K562 (cell line): ENCODE measurements around the gene DNER. TPM values are rescaled to one million over a fixed set of nuclear protein-coding genes. Genes with fewer than 3 reads are reported as not detected.

ENCODE experiments used
- ATAC-seq: fragments of 200-7000 bp; cut with Tn5 transposase; 3 replicates; pipeline ENCODE4 v1.9.1; 2020; ENCODE audit warnings: moderate library complexity
- BruUV-seq: library from RNA; stranded (reverse); fragments of 400-500 nt; replicated peaks from 2 replicates; lab custom pipeline; 2021; lab: Mats Ljungman, UMichigan
- CTCF ChIA-PET: fragments of 300-600 bp; formaldehyde crosslinking; extraction: SDS; loops from one replicate; lab custom pipeline; 2021; ENCODE audit warnings: low intra/inter-chr PET ratio; lab: Yijun Ruan, JAX
- POLR2A ChIA-PET: fragments of 300-600, 350-650 bp; sonication (Branson Sonifier 250); formaldehyde crosslinking; extraction: SDS; loops from one replicate; lab custom pipeline; 2021; ENCODE audit warnings: antibody characterized with exemption, inconsistent platforms; lab: Yijun Ruan, JAX
- DNase-seq, 4 experiments: peaks; one replicate each; pipeline versions ENCODE4 v3.0.0 to v3.0.0-alpha.2; 2011 to 2018; ENCODE audit warnings: low spot score in 3 of 4, mixed read lengths in 3 of 4; ENCODE audit errors: extremely low read depth in 1 of 4
- FAIRE-seq: peaks from 2 replicates; lab custom pipeline; 2011; peaks lifted over from hg19 to GRCh38; lab: Jason Lieb, UNC
- H2AFZ ChIP-seq: 2 replicates; pipeline ENCODE4 v1.6.0; 2011; ENCODE audit warnings: low read depth, low read length, control low read depth, inconsistent platforms
- H3K27ac ChIP-seq: fragments of 200-600 bp; 3 replicates; pipeline ENCODE4 v1.8.0; 2011; ENCODE audit warnings: low read depth, mild to moderate bottlenecking, control low read depth, inconsistent platforms, low read length, moderate library complexity, mixed read lengths; ENCODE audit errors: extremely low read depth
- H3K27me3 ChIP-seq, 2 experiments: fragments of 300-600 bp in 1 of 2; 2 replicates in 1 of 2; 3 replicates in 1 of 2; pipeline versions ENCODE4 v1.6.0 to v1.8.0; 2011; ENCODE audit warnings: inconsistent platforms in 2 of 2, low read length in 2 of 2, mild to moderate bottlenecking in 1 of 2, mixed read lengths in 1 of 2, moderate library complexity in 1 of 2; ENCODE audit not compliant: control insufficient read depth in 2 of 2, insufficient read depth in 2 of 2
- H3K36me3 ChIP-seq: fragments of 300-600 bp; 3 replicates; pipeline ENCODE4 v1.8.0; 2011; ENCODE audit warnings: mild to moderate bottlenecking, low read length, inconsistent platforms; ENCODE audit not compliant: control insufficient read depth, insufficient read depth
- H3K4me1 ChIP-seq, 2 experiments: fragments of 200-600 bp in 1 of 2; replicated peaks in 1 of 2; 2 replicates in 1 of 2; 3 replicates in 1 of 2; pipeline versions ENCODE4 v1.5.1 to v1.8.0; 2011; ENCODE audit warnings: inconsistent platforms in 2 of 2, low read length in 2 of 2, mild to moderate bottlenecking in 1 of 2, mixed read lengths in 1 of 2, moderate library complexity in 1 of 2; ENCODE audit not compliant: control insufficient read depth in 2 of 2, insufficient read depth in 2 of 2
- H3K4me2 ChIP-seq: 2 replicates; pipeline ENCODE4 v1.6.1; 2011; ENCODE audit warnings: low read length, control low read depth, inconsistent platforms, mixed read lengths; ENCODE audit not compliant: insufficient read depth
- H3K4me3 ChIP-seq: fragments of 200-600 bp; sonication (generic), shearing (Covaris generic); 2 replicates; pipeline ENCODE4 v1.5.1; 2016; ENCODE audit warnings: control low read depth, inconsistent platforms
- H3K79me2 ChIP-seq: fragments of 200-600 bp; 3 replicates; pipeline ENCODE4 v1.8.0; 2011; ENCODE audit warnings: low read length, inconsistent platforms; ENCODE audit not compliant: control insufficient read depth, insufficient read depth
- H3K9ac ChIP-seq, 2 experiments: 2 replicates each; pipeline versions ENCODE4 v1.6.0 to v1.6.1; 2011; ENCODE audit warnings: low read depth in 2 of 2, low read length in 2 of 2, control low read depth in 1 of 2, inconsistent platforms in 1 of 2, mild to moderate bottlenecking in 1 of 2, mixed read lengths in 1 of 2; ENCODE audit not compliant: insufficient read depth in 1 of 2
- H3K9me1 ChIP-seq: one replicate; pipeline ENCODE4 v1.6.0; 2011; ENCODE audit warnings: inconsistent platforms, mild to moderate bottlenecking, low read length, moderate library complexity; ENCODE audit not compliant: control insufficient read depth, insufficient read depth
- H3K9me3 ChIP-seq: replicated peaks from 2 replicates; pipeline ENCODE4 v1.5.1; 2011; ENCODE audit warnings: low read depth, low read length, inconsistent platforms; ENCODE audit not compliant: control insufficient read depth, insufficient read depth
- H4K20me1 ChIP-seq: replicated peaks from 2 replicates; pipeline ENCODE4 v1.6.1; 2011; ENCODE audit warnings: low read length, inconsistent platforms, mixed read lengths; ENCODE audit not compliant: control insufficient read depth, insufficient read depth
- EHMT2 ChIP-seq: fragments of 450-650 bp; IDR thresholded peaks from 2 replicates; pipeline ENCODE4 v1.6.1; 2018; ENCODE audit warnings: antibody characterized with exemption
- GMEB1 ChIP-seq: fragments of 250-450 bp; sonication (Bioruptor Pico); IDR thresholded peaks from 2 replicates; pipeline ENCODE4 v1.4.0; 2020; ENCODE audit warnings: mild to moderate bottlenecking
- HMGN3 ChIP-seq: IDR thresholded peaks from 2 replicates; pipeline ENCODE4 v1.6.1; 2011; ENCODE audit warnings: borderline replicate concordance, low read depth, mild to moderate bottlenecking, mixed read lengths, low read length; ENCODE audit not compliant: insufficient read length; ENCODE audit errors: extremely low read depth
- HMGXB4 ChIP-seq: sonication (generic); formaldehyde crosslinking; IDR thresholded peaks from 2 replicates; pipeline ENCODE4 v1.8.1; 2023; ENCODE audit warnings: mild to moderate bottlenecking, missing genetic modification reagents
- POLR3A ChIP-seq: IDR thresholded peaks from 2 replicates; pipeline ENCODE4 v1.6.1; 2011; ENCODE audit warnings: borderline replicate concordance, mild to moderate bottlenecking, moderate library complexity; ENCODE audit not compliant: insufficient read length, insufficient read depth; ENCODE audit errors: extremely low read depth
- RFX7 ChIP-seq: fragments of 250-450 bp; sonication (Bioruptor Pico); IDR thresholded peaks from 2 replicates; pipeline ENCODE4 v1.5.1; 2021; ENCODE audit warnings: mild to moderate bottlenecking
- STAT5B ChIP-seq: fragments of 250-450 bp; sonication (Bioruptor Pico); IDR thresholded peaks from 2 replicates; pipeline ENCODE4 v1.8.0; 2021; ENCODE audit warnings: mild to moderate bottlenecking, inconsistent platforms
- TBP ChIP-seq: optimal IDR thresholded peaks from 2 replicates; pipeline ENCODE3; 2011; ENCODE audit warnings: low read depth, low read length, improper control_type of control experiment
- ZNF253 ChIP-seq: fragments of 250-450 bp; sonication (Bioruptor Pico); conservative IDR thresholded peaks from 2 replicates; pipeline ENCODE4 v1.6.1; 2021; ENCODE audit warnings: mild to moderate bottlenecking
- ZNF280A ChIP-seq: fragments of 450-650 bp; IDR thresholded peaks from 2 replicates; pipeline ENCODE4 v1.6.1; 2018; ENCODE audit warnings: mild to moderate bottlenecking, low read depth; ENCODE audit not compliant: partially characterized antibody
- ZNF3 ChIP-seq: fragments of 250-450 bp; sonication (Bioruptor Pico); IDR thresholded peaks from 2 replicates; pipeline ENCODE4 v1.5.0; 2021; ENCODE audit warnings: mild to moderate bottlenecking, moderate library complexity
- ZNF518B ChIP-seq: fragments of 250-450 bp; sonication (Bioruptor Pico); IDR thresholded peaks from 2 replicates; pipeline ENCODE4 v1.5.0; 2021; ENCODE audit warnings: mild to moderate bottlenecking, moderate library complexity
- in situ Hi-C: fragments of 300-500 bp; cut with MboI; formaldehyde crosslinking; loops from 4 replicates; pipeline ENCODE4 v1.15.0; 2018; ENCODE audit warnings: inconsistent platforms, mixed read lengths
- intact Hi-C: fragments of 100-400 bp; cut with micrococcal nuclease; formaldehyde crosslinking; loops from 2 replicates; pipeline ENCODE4 v1.14.2; 2022
- polyA plus RNA-seq, 8 experiments: library from polyadenylated mRNA; depleted of rRNA in 4 of 8; stranded (reverse) in 5 of 8; unstranded in 3 of 8; fragments of >200 nt; fragmentation: Nextera tagmentation in 2 of 8; fragmentation: Illumina TruSeq in 1 of 8; extraction: Ambion mirVana in 2 of 8; extraction: Trizol in 1 of 8; gene quantifications; 2 replicates each; pipeline versions ENCODE4 v1.2.1 to v1.2.3, GENCODE V29; 2011 to 2014; ENCODE audit warnings: inconsistent platforms in 1 of 8, missing spikeins in 1 of 8
- total RNA-seq, 7 experiments: library from RNA; depleted of rRNA in 6 of 7; stranded (reverse); fragments of >200 nt in 6 of 7; fragmentation: Illumina TruSeq in 2 of 7; extraction: Trizol in 2 of 7; gene quantifications; 2 replicates each; pipeline versions ENCODE4 v1.2.1 to v1.2.3, GENCODE V29; 2011 to 2021; ENCODE audit warnings: low replicate concordance in 1 of 7

The DNER gene
- total and polyA plus RNA-seq, 9 of the 15 experiments (the other 6 are each of a cell fraction or from before 2014, with no cell fraction given), result not detected

- Histone ChIP-seq H3K4me2 (no peak overlapping the region), H3K9ac (no peak overlapping the region), H3K79me2 (no peaks in the 10 kb centered on the region), H3K4me1 (no peaks in the 10 kb centered on the region), H3K27me3 (no peaks in the 10 kb centered on the region; a peak in 1 of 5 replicates), H4K20me1 (no peaks in the 10 kb centered on the region), H3K4me3 (no peak overlapping the region), H3K27ac (no peak overlapping the region), H3K9me1 (no peaks in the 10 kb centered on the region), H2AFZ (no peak overlapping the region), H3K36me3 (no peaks in the 10 kb centered on the region), H3K9me3 (no peaks in the 10 kb centered on the region)
- intact Hi-C loops, result no loop called here
- no peak for DNase-seq
- ChIA-PET POLR2A (interaction anchor here (1.4 kb wide), 1 partner anchor 8 kb away, joined by 6 read pairs; no protein-coding TSS in a partner anchor), CTCF (no interaction called here)
- FAIRE-seq, result no peak
- no TSS peak for BruUV-seq
- peak; percentile 48; the same call in 1 of the 3 replicates for ATAC-seq
- in situ Hi-C loops, result no loop called here
- TF ChIP-seq EHMT2 (no peak), STAT5B (CRISPR knock-in tag) (no peak), RFX7 (CRISPR knock-in tag) (no peak), ZNF280A (no peak), ZNF253 (CRISPR knock-in tag) (no peak), GMEB1 (CRISPR knock-in tag) (no peak), HMGXB4 (CRISPR knock-in tag) (no peak), ZNF3 (CRISPR knock-in tag) (no peak), HMGN3 (no peak), POLR3A (no peak), ZNF518B (no peak), TBP (no peak)
These were observed 77.8 kb downstream of the DNER start for GRCh38 chr2:229636571-229636970.
